ENCODE data around the gene KRTAP2-2. TPM values are rescaled to one million over a fixed set of nuclear protein-coding genes. Genes with fewer than 3 reads are reported as not detected.

KRTAP2-2 gene
- polyA plus RNA-seq, 1 of the 3 experiments (the other 2 are of a cell fraction), result not detected

- Histone ChIP-seq H3K36me3 (replicated peaks in 1 of 2; ENCODE audit: control insufficient read depth in 1 of 2, insufficient read depth in 2 of 2, low read length in 1 of 2) (no peaks in the 10 kb centered on the region), H2AFZ (ENCODE audit: low read depth) (no peak overlapping the region), H3K9me3 (no peaks in the 10 kb centered on the region), H3K79me2 (ENCODE audit: insufficient read depth) (no peaks in the 10 kb centered on the region), H3K9ac (no peak overlapping the region), H3K4me2 (no peak overlapping the region), H3K27ac (ENCODE audit: low read depth in 2 of 2, low read length in 1 of 2) (no peak overlapping the region), H3F3A (replicated peaks; ENCODE audit: insufficient read depth) (no peaks in the 10 kb centered on the region), H3K27me3 (ENCODE audit: insufficient read depth) (no peaks in the 10 kb centered on the region), H3K4me1 (ENCODE audit: control insufficient read depth in 1 of 2, insufficient read depth in 2 of 2, low read depth in 1 of 2, low read length in 1 of 2) (no peaks in the 10 kb centered on the region), H3K4me3 (ENCODE audit: low read depth in 2 of 2, low read length in 1 of 2) (no peak overlapping the region), H3K9me2 (no peaks in the 10 kb centered on the region; the same call in 1 of the 2 replicates), H4K20me1 (ENCODE audit: insufficient read depth) (no peaks in the 10 kb centered on the region)
- no peak for DNase-seq
- ChIA-PET CTCF (interaction anchor here (1.2 to 2.1 kb wide), 2 partner anchors 251 to 477 kb away, joined by 3 to 6 read pairs; no protein-coding TSS in a partner anchor), POLR2A (no interaction called here)
- TF ChIP-seq ZBTB33 (IDR thresholded peaks at IDR 0.05; ENCODE audit: borderline replicate concordance, low read depth) (no peak), REST (IDR thresholded peaks at IDR 0.05; ENCODE audit: low read depth, low read length) (no peak), MXI1 (IDR thresholded peaks at IDR 0.05; ENCODE audit: low read depth, low read length) (no peak), FOXM1 (IDR thresholded peaks at IDR 0.05; ENCODE audit: low read depth) (no peak), TCF12 (IDR thresholded peaks at IDR 0.05) (no peak), FOSL2 (IDR thresholded peaks at IDR 0.05; ENCODE audit: borderline replicate concordance, low read depth) (no peak), CHD2 (IDR thresholded peaks at IDR 0.05; ENCODE audit: low read length, partially characterized antibody) (no peak), PBX3 (IDR thresholded peaks at IDR 0.05) (no peak), USF1 (IDR thresholded peaks at IDR 0.05; ENCODE audit: borderline replicate concordance, low read depth) (no peak), EZH2phosphoT487 (IDR thresholded peaks at IDR 0.05; ENCODE audit: borderline replicate concordance, low read depth) (no peak), FOXJ3 (CRISPR knock-in tag; IDR thresholded peaks at IDR 0.05) (no peak), TEAD4 (IDR thresholded peaks at IDR 0.05; ENCODE audit: borderline replicate concordance, insufficient read depth) (no peak), MEF2A (IDR thresholded peaks at IDR 0.05; ENCODE audit: borderline replicate concordance, low read depth) (no peak), GABPA (IDR thresholded peaks at IDR 0.05; ENCODE audit: low read depth) (no peak), JUND (IDR thresholded peaks at IDR 0.05) (no peak)
- 48% methylated on average over 5 of the region's 5 CpGs for WGBS (ENCODE audit: low lambda C conversion rate)
Observed at GRCh38 chr17:41071606-41072360, 16.8 kb upstream of the KRTAP2-2 start.
